Measurements from ENCODE around the gene USP22.

USP22 gene

GRCh38 chr17:21066394-21066793, 23.6 kb upstream of the USP22 start:
- no peaks in the 10 kb centered on the region for H3K27me3 ChIP-seq (ENCODE audit: insufficient read depth, low read depth)
- no peak overlapping the region; the same call in 1 of the 2 replicates for H3K27ac ChIP-seq
- peaks cover 5% of the 10 kb centered on the region for H3K4me1 ChIP-seq (ENCODE audit: low read depth, poor library complexity, severe bottlenecking)
- TF ChIP-seq, protein P1, sequence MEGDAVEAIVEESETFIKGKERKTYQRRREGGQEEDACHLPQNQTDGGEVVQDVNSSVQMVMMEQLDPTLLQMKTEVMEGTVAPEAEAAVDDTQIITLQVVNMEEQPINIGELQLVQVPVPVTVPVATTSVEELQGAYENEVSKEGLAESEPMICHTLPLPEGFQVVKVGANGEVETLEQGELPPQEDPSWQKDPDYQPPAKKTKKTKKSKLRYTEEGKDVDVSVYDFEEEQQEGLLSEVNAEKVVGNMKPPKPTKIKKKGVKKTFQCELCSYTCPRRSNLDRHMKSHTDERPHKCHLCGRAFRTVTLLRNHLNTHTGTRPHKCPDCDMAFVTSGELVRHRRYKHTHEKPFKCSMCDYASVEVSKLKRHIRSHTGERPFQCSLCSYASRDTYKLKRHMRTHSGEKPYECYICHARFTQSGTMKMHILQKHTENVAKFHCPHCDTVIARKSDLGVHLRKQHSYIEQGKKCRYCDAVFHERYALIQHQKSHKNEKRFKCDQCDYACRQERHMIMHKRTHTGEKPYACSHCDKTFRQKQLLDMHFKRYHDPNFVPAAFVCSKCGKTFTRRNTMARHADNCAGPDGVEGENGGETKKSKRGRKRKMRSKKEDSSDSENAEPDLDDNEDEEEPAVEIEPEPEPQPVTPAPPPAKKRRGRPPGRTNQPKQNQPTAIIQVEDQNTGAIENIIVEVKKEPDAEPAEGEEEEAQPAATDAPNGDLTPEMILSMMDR (conservative IDR thresholded peaks at IDR 0.05; ENCODE audit: low read depth, low read length): no peak
- no peak overlapping the region for H3K4me3 ChIP-seq (IDR thresholded peaks at IDR 0.05; ENCODE audit: insufficient read depth, low read depth, low read length)
- H2AFZ ChIP-seq (ENCODE audit: low read depth): no peak overlapping the region
- no peaks in the 10 kb centered on the region for H3K36me3 ChIP-seq (ENCODE audit: insufficient read depth)
- H4K20me1 ChIP-seq (ENCODE audit: insufficient read depth): no peaks in the 10 kb centered on the region
- no peak overlapping the region for H3K9ac ChIP-seq
- no peak overlapping the region for H3K4me2 ChIP-seq
- no peaks in the 10 kb centered on the region for H3K79me2 ChIP-seq (ENCODE audit: insufficient read depth, low read depth)

DNA sequence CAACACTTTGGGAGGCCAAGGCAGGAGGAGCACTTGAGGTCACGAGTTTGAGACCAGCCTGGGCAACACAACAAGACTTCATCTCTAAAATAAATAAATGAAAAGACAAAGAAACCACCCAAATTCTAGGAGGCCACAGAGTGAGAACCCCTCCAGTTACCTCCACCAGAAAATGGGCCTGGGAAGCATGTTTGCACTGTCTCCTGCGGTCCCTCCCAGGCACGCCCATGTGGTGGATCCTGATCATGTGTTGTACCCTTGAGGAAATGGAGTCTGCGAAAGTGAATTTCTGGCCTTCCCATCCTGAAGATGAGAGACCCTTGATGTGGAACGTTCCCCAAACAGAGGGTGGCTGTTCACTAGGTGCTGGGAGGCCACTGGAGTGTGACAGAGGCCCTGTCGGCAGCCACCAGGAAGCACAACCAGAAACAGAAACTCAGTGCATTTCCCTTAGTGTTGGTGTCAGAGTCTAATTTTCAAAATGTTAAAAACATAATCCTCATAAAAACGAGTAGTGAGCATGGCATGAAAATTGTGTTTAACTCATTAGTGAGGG, 19.2 kb upstream of the USP22 start:
- Histone ChIP-seq H3K27ac (no peak overlapping the region), H3K4me1 (ENCODE audit: low read depth, poor library complexity, severe bottlenecking) (peaks cover 13% of the 10 kb centered on the region), H4K20me1 (ENCODE audit: insufficient read depth) (no peaks in the 10 kb centered on the region), H3K4me2 (no peak overlapping the region), H3K79me2 (ENCODE audit: insufficient read depth, low read depth) (no peaks in the 10 kb centered on the region), H3K9ac (no peak overlapping the region), H3K4me3 (IDR thresholded peaks at IDR 0.05; ENCODE audit: insufficient read depth, low read depth, low read length) (no peak overlapping the region), H2AFZ (ENCODE audit: low read depth) (no peak overlapping the region), H3K36me3 (ENCODE audit: insufficient read depth) (no peaks in the 10 kb centered on the region), H3K27me3 (ENCODE audit: insufficient read depth, low read depth) (no peaks in the 10 kb centered on the region)
- TF ChIP-seq, protein P1 (conservative IDR thresholded peaks at IDR 0.05; ENCODE audit: low read depth, low read length): no peak

- Histone ChIP-seq H3K27me3 (ENCODE audit: insufficient read depth, low read depth) (no peaks in the 10 kb centered on the region), H3K9ac (no peak overlapping the region), H3K36me3 (ENCODE audit: insufficient read depth) (no peaks in the 10 kb centered on the region), H3K4me2 (no peak overlapping the region), H2AFZ (ENCODE audit: low read depth) (no peak overlapping the region), H3K27ac (no peak overlapping the region), H3K4me1 (ENCODE audit: low read depth, poor library complexity, severe bottlenecking) (peaks cover 10% of the 10 kb centered on the region), H3K79me2 (ENCODE audit: insufficient read depth, low read depth) (no peaks in the 10 kb centered on the region), H4K20me1 (ENCODE audit: insufficient read depth) (no peaks in the 10 kb centered on the region), H3K4me3 (IDR thresholded peaks at IDR 0.05; ENCODE audit: insufficient read depth, low read depth, low read length) (no peak overlapping the region)
- TF ChIP-seq, protein P1 (conservative IDR thresholded peaks at IDR 0.05; ENCODE audit: low read depth, low read length): no peak
Observed at GRCh38 chr17:21061158-21061835, 18.5 kb upstream of the USP22 start.

DNA sequence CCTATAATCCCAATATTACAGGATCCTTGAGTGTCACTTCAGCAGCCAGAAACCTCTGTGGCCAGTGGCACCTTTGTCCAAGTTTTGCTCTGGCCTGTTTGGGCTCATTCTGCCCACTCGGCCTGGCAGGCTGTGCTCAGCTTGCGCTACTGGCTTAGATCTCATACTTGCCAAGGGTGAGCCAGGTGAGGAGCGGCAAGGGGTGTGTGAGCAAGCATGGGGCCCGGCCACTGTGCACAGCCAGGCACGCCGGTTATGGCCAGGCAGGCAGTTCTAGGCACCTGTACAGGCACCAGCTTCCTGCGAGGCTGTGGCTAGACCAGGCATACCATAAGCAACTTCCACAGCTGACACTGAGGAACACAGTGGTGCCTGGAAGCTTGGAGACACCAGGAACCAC, 16.9 kb upstream of the USP22 start:
- H3K9ac ChIP-seq: no peak overlapping the region
- H4K20me1 ChIP-seq (ENCODE audit: insufficient read depth): no peaks in the 10 kb centered on the region
- peaks cover 8% of the 10 kb centered on the region for H3K4me1 ChIP-seq (ENCODE audit: low read depth, poor library complexity, severe bottlenecking)
- no peak overlapping the region for H3K27ac ChIP-seq
- H3K36me3 ChIP-seq (ENCODE audit: insufficient read depth): no peaks in the 10 kb centered on the region
- no peak overlapping the region for H3K4me2 ChIP-seq
- no peaks in the 10 kb centered on the region for H3K79me2 ChIP-seq (ENCODE audit: insufficient read depth, low read depth)
- no peak overlapping the region for H3K4me3 ChIP-seq (IDR thresholded peaks at IDR 0.05; ENCODE audit: insufficient read depth, low read depth, low read length)
- no peaks in the 10 kb centered on the region for H3K27me3 ChIP-seq (ENCODE audit: insufficient read depth, low read depth)
- TF ChIP-seq, protein P1 (conservative IDR thresholded peaks at IDR 0.05; ENCODE audit: low read depth, low read length): no peak
- no peak overlapping the region for H2AFZ ChIP-seq (ENCODE audit: low read depth)

Measured in KMS-11 (cell line).